Measurements from ENCODE around the gene IL23R.

GRCh38 chr1:67226688-67227087 is 60.4 kb downstream of the IL23R start:
- TF ChIP-seq CTCF (IDR thresholded peaks at IDR 0.05) (no peak), POLR2A (IDR thresholded peaks at IDR 0.05) (no peak)
